LNCAP (cell line): ENCODE measurements around the gene ADIRF.

Experiments
- CTCF ChIP-seq: fragments of 450-650 bp; IDR thresholded peaks from 2 replicates; pipeline ENCODE4 v1.5.1; 2017; ENCODE audit warnings: mild to moderate bottlenecking

Gene ADIRF

DNA sequence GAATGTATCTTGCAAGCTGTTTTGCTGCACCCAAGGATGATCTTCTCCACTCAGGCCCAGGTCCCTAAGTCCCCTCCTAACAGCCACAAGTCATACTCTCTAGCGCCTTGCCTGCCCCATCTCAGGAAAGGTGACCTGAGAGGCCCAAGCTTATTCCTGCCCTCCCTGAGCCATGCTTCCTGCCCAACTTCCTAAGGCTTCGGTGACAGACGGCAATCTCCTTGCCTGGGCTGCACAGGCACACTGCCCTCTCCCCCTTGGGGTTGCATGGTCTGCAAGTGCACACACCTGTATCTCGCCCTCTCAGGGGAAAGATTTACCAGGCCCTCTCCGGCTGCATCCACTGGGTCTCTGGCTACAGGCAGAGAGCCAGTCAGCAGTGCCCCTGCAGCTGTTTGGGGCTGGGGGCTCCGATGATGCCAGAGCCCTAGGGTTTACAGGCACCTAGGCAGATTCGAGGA is 771 bp upstream of the ADIRF start:
- TF ChIP-seq CTCF, result no peak

DNA sequence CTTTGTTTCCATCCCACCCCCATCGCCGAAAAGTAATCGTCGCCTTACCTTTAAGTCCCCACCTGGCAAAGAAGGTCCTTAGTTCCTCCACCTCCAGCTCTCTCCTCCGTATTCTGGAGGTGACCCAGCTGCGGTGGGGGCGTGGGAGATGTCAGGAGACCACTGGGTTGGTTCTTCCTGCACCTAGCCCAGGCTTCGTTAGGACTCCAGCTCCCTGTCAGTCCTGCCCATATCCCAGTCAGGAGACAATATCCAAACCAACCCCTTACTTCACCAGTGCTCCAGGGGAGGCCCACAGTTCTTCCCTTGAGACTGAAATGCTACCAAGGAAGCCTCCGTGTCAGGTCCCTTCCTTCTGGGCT is 693 bp downstream of the ADIRF start:
- no peak for TF ChIP-seq CTCF

DNA sequence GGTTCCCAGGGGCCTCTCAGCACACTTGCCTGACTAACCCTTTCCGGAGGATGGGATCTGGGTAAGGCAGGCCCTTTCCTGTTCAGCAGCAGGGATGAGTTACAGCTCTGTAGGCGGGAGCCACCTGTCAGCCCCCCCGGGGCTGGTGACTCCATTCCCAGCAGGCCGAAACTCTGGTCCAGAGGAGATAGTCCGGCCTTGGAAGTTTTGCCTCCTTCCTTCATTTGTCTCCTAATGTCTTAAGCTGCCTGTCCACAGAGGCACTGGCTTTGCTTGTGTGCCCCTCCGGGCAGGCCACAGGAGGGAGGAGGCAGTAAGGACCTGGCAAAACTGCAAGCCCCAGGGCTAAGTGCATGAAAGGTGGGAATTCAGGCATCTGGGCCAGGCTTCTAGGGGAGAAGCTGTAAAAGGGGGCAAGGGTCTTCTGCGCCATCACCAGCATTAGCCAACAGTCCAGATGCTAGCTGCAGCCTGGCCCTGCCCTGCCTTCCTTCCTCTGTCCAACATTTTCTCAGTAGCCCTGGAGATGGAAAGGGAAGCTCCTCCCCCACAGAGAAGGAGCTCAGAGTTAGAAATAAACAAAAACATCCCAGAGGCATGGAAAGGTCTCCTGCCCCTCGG is 1.2 kb downstream of the ADIRF start:
- no peak for TF ChIP-seq CTCF

DNA sequence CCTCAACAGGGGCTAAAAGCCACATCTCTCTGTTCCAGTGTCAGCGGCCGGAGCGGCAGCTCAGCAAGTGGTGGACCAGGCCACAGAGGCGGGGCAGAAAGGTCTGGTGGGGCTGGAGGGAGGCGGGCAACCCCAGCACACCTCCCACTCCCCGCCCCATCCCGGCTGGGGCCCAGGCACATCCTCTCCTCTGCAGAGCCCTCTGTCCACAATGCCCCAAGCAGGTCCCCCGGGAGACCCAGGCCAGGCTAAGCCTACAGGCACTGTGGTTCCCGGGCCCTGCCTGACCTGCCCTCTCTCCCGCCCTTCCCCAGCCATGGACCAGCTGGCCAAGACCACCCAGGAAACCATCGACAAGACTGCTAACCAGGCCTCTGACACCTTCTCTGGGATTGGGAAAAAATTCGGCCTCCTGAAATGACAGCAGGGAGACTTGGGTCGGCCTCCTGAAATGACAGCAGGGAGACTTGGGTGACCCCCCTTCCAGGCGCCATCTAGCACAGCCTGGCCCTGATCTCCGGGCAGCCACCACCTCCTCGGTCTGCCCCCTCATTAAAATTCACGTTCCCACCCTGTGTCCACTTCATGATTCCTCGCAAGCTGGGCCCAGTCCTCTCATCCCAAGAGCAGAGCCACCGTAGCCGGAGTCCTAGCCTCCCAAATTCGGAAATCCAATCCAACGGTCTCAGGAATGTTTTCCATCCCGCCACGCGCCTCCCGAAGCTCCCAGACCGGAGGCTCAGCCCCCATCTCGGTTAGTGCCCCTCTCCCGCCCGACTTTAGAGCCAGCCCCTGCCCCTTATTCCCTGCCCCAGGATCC is 2.1 kb downstream of the ADIRF start:
- TF ChIP-seq CTCF, result no peak

GRCh38 chr10:86970982-86971231 is 2.6 kb downstream of the ADIRF start:
- TF ChIP-seq CTCF, result no peak

DNA sequence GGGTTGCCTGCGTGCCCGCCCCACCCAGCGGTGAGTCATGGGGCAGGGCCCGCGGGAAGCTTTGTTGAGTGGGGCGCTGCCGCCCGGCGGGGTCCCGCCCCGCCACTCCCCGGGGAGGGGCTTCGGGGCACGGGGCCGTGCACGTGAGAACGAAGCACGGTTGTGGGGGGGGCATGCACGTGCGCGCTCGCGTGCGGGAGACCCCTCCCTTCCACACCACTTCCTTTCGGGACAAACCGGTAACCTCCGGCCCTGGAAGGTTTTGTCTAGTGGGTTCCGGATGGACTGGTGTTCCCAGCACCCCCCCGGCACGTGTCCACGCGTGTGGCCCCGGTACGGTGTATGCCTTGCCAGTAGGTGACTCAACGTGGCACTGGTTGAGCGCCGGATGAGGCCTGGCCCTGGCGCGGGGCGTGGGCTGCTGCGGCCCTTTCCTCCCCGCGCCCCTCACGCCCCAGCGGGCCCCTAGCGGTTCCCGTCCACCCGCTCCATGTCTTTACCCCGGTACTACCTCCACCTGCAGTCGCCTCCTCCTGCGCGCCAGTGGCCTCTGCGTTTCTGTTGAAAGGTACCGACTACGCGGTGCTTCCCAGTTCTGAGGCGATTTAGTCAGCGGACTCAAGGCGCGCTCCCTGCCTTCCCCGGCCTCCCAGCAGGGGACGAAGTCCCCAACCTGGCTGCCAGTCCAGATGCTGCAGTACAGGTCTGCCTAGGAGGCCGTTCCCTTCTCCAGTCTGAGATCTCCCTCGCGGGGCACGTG is 3.1 kb downstream of the ADIRF start:
- TF ChIP-seq CTCF, result no peak

DNA sequence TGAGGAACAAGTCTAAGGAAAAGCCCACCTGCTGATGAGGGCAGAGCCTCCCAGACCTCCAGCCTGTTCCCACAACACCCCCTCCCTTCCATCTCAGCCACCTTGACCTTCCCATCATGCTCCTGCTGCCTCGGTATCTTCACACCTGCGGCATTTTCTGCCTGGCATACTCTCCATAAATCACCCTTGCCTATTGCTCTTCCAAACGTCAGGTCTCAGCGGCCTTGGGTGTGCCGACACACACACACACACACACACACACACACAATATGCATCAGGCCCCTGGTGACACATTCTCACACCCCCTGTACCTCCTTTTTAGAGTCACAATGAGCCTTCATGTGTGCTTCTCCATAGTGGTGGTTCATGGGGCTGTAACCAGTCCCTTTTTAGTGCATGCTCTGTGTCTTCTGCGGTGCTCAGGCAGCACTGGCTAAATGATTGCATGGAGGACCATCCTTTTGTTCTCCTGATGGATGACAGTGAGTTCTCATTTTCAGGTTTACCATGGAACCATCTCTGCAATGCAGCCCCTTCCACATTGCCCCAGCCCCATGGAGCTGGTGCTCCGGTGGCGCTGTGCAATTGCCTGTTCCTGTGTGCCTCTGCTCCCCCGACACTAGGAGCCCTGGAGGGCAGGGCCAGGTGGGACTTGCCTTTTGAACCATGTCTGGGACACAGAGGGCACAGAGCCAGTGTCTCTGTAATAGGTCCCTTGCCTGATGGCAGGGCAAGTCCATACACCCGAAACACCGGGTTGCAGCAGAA is 4.5 kb downstream of the ADIRF start:
- no peak for TF ChIP-seq CTCF
